Mucosa of gallbladder (tissue), 1 donor: ENCODE measurements around the gene SLC39A11. TPM values are rescaled to one million over a fixed set of nuclear protein-coding genes. Genes with fewer than 3 reads are reported as not detected.

Source experiments
- DNase-seq: peaks from one replicate; pipeline ENCODE4 v3.0.0-alpha.2; 2020; ENCODE audit warnings: low spot score
- total RNA-seq: library from RNA; stranded (reverse); gene quantifications from one replicate; pipeline ENCODE4 v1.2.1, GENCODE V29; 2021
- donor health status: DM: no; HTN: no; CAD: no.

The SLC39A11 gene
- total RNA-seq, 1 donor from 2014 or later, result 62.8 TPM

DNA sequence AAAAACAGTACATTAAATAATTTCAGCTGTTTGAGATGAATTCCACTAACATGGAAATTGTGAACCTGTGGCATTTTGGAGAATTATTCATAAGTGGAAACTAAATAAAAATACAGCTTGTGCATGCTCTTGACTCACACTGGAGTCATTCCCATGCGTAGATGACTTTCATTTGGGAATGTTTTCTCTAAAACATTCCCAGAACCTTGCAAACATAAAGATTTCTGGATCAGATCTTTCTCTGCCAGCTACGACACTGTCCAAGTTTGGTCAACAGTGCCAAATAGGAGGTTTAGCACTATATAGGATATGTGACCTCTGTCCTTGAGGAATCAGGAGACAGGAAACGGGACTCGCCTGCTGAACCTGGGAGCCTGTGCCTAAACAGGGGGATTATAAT is 400.9 kb downstream of the SLC39A11 start:
- DNase-seq, result no peak

DNA sequence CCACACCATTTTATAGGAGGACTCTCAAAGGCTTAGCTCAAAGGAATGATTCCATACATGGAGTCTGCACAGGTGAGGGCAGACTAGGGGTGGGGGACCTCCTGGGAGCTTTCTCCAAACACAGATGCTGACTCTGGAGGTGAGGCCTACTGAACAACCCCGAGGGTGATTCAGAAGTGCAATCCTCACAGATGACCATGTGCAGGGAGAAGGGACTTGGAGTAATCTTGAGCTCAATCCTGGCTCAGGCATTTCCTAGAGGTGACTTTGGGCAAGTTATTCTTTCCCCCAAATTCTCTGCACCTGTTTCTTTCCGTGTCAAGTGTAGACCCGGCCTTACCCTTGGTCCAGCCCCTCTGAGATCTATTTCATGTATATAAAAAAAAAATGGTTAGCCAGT is 401.5 kb downstream of the SLC39A11 start:
- DNase-seq, result no peak

DNA sequence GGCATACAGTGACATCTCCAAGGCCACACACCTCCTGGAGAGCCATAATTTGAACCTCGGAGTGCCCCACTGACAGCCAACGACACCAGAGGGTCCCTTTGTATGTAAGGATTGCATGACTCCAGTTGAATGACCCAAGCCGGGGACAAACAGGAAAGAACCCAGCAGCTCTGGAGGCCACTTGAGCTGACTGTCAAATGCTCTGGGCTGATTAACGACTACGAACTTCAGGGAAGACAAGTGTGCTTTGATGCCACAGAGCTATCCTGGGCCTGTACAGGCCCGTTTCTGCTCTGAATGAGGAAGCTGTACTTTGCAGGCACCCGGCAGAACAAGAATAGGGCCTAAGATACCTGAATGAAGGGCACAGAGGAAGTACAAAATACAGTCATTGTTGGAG is 404.6 kb downstream of the SLC39A11 start:
- no peak for DNase-seq

- DNase-seq, result no peak
Measured at GRCh38 chr17:72684405-72685020, 408.0 kb downstream of the SLC39A11 start.

DNA sequence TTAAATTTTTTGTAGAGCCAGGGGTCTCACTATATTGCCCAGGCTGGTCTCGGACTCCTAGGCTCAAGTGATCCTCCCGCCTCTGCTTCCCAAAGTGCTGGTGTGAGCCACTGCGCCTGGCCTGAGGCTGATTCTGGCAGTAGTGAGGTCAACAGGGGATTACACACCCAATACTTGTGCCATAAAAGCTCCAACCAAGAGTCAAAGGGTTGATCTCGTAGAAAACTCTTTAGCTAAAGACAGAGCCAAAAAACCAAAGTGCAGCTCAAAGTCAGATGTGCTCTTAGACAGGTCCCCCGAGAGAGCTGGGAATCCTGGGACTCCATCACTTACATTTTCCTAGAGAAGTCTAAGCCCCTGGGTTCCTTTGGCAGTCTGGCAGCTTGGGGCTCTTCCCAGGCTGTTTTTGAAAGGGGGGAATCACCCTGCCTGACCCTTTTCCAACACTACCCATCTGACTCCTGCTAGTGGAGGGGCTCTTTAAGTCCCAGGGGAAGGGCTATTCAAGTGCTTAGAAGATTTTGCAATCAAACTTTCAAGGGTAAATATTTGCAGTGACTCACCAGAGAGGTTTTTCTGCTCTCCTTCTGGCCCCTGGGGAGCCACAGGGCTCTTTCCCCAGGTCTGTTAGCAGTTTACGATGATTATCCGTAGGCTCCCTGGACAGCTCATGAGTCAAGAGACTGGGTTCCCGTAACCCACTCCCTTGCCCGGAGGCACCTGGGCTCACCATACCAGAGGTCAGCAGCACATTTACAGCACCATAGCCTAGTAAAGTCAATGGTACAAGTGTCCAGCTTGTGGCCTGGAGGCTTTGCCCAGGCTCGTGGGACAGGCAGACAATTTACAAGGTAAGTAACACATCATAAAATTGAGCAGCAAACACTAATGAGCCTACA is 408.7 kb downstream of the SLC39A11 start:
- DNase-seq, result peak; percentile 24

- no peak for DNase-seq
Measured at GRCh38 chr17:72682605-72683004, 409.9 kb downstream of the SLC39A11 start.

DNA sequence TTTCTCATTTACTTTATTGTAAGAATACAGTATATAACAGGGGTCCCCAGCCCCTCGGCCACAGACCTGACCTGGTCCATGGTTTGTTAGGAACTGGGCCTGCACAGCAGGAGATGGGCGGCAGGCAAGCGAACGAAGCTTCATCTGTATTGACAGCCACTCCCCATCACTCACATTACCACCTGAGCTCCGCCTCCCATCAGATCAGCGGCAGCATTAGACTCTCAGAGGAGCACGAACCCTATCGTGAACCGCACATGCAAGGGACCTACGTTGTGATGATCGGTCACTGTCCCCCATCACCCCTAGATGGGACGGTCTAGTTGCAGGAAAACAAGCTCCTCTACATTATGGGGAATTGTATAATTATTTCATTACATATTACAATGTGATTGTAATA is 410.6 kb downstream of the SLC39A11 start:
- no peak for DNase-seq

DNA sequence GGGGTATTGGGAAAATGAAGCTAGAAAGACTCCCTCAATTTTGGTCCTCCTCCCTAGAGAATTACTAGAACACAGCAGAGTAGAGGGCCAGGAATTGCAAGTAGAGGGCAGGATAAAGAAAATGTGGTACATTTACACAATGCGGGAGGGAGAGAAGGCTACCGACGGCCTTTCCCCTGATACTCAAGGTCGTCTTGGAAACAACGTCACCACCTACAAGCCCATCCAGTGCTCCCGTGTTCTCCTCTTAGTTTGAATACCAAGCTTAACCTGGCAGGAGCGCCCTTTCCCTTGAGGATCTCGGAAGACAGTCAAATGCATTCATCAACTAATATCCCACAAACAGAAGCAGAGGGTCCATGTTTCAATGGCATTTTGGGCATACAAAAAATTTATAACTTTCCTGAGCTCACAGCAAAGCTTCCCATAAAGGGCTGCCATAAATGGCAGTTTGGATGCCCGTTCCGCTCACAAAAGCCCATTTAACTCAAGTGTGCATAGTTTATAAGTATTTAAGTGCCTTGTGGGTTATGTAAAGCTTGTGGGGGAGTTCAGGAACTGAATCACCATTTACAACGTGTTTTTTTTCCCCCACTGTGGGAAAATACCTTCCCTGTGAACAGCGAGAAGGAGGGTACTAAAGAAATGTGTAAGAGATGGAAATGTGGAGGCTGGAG is 414.6 kb downstream of the SLC39A11 start:
- DNase-seq, result no peak

DNA sequence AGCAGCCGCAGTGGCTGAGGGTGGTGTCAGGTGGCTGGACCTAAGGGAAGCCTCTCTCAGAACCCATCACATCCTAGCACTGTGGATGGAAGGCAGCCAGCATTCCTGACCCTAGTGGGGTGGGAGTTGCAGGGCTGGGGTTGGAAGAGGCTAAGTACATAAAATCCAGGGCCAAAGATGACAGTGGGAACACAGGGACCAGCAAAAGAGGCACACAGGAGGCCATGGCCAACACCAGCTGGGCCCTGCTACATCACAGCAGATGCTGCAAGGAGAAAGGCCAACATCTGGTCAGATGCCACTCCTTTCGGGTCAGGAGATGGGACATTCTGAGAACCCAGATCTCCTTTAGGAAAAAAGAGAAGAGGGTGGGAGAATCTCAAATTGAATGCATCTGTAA is 415.4 kb downstream of the SLC39A11 start:
- no peak for DNase-seq

DNA sequence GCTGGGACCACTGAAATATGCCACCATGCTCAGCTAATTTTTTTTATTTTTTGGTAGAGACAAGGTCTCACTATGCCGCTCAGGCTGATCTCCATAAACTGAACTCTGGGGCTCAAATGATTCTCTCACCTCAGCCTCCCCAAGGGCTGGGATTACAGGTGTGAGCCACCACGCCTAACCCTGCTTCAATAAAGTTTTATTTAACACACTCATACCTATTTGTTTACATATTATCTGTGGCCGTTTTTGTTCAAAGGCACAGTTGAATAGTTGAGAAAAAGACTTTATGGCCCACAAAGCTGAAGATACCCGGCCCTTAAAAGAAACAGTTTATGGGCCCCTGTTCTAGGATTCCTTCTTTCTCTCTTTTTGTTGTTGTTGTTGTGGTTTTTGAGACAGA is 419.8 kb downstream of the SLC39A11 start:
- DNase-seq, result no peak

- no peak for DNase-seq
Measured at GRCh38 chr17:72671016-72671415, 421.5 kb downstream of the SLC39A11 start.

GRCh38 chr17:72667096-72668063 is 425.1 kb downstream of the SLC39A11 start:
- no peak for DNase-seq

- DNase-seq, result no peak
Measured at GRCh38 chr17:72665852-72666851, 426.3 kb downstream of the SLC39A11 start.

DNA sequence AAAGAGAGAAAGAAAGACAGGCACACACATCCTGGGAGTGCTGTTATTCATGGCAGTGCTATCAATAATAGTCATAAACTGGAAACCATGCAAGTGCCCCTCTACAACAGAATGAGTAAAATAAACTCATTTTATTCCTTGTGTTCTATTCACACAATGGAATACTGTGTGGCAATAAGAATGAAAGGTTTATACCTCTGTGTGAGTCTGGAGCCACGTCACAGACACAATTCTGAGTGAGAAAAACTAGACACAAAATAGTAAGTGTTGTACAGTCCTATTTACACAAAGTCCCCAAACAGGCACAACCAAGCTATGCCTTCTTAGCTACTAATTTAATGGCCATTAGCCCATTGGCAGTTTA is 429.7 kb downstream of the SLC39A11 start:
- DNase-seq, result no peak

- DNase-seq, result no peak
Measured at GRCh38 chr17:72661945-72662826, 430.3 kb downstream of the SLC39A11 start.

DNA sequence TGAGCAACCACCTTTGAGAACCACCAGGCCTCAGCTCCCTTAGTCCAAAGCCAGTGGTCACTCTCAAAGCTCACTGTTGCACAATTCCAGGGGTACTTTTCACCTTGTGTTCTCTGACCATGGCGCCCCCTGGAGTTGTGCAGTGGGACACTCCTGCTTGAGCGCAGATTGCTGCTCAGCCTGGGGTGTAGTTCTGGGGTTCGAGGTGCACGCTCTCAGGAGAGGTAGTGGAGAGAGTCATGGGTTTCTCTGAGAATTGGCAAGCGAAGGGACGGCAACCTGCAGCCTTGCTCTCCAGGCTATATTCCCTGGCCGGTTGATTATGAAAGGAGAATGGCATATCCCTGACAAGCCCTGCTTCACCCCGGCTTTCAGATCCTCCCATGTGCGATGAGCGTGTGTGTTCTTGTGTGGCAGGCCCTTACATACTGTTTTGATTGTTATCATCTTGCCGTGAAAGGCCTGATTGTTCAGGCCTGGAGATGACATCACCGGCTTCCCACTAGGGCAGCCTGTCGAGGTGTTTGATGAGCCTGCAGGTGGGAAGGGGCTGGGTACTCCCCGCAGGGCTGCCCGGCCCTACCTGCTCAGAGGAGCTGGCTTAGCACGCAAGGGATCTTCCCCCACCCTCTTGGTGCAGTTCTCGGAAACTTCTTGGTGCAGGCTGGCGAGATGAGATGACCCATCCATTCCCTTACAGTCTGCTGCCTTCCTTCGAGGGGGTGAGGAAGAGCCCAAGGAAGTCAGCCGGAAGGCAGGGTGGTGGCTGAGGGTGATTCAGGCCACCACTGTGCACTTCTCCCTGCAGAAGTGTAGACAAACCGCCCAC is 431.2 kb downstream of the SLC39A11 start:
- DNase-seq, result peak; percentile 26

- no peak for DNase-seq
Measured at GRCh38 chr17:72660274-72661115, 432.0 kb downstream of the SLC39A11 start.
